HFFc6 (cell line): ENCODE results near the gene SLC12A6. TPM values are rescaled to one million over a fixed set of nuclear protein-coding genes. Genes with fewer than 3 reads are reported as not detected.
A peak's percentile ranks its signal among the peaks of the same experiment; 100 is the strongest.

Source experiments
- DNase-seq: peaks from one replicate; pipeline ENCODE4 v3.0.0-alpha.2; 2018
- H3K27ac Mint-ChIP-seq: 2 replicates; pipeline ENCODE4 v1.8.0; 2020; ENCODE audit warnings: mild to moderate bottlenecking, mixed read lengths
- H3K27me3 Mint-ChIP-seq: 2 replicates; pipeline ENCODE4 v1.8.0; 2021; ENCODE audit warnings: mild to moderate bottlenecking, moderate library complexity, mixed read lengths; ENCODE audit not compliant: insufficient read depth
- H3K36me3 Mint-ChIP-seq: 2 replicates; pipeline ENCODE4 v1.8.0; 2021; ENCODE audit warnings: low read depth, mixed read lengths
- H3K4me1 Mint-ChIP-seq: 2 replicates; pipeline ENCODE4 v1.8.0; 2020; ENCODE audit warnings: low read depth, mixed read lengths
- H3K4me3 Mint-ChIP-seq: 2 replicates; pipeline ENCODE4 v1.8.0; 2020; ENCODE audit warnings: mild to moderate bottlenecking, moderate library complexity, mixed read lengths
- H3K9me3 Mint-ChIP-seq: 2 replicates; pipeline ENCODE4 v1.8.0; 2020; ENCODE audit warnings: mild to moderate bottlenecking, mixed read lengths
- total RNA-seq, 6 experiments: library from RNA; stranded (reverse); fragmentation: NEBNext Ultra II Directional; extraction: Animal tissue kit (Norgen Biotek cat#: 25700); gene quantifications; 2 replicates in 1 of 6; 3 replicates in 5 of 6; pipeline ENCODE4 v1.2.3, GENCODE V29; 2021
- TF ChIP-seq, protein P1 (sequence below): fragments of 200-600 bp; sonication (generic); IDR thresholded peaks from 2 replicates; pipeline ENCODE4 v1.5.0; 2021; ENCODE audit warnings: antibody characterized with exemption, mild to moderate bottlenecking

The SLC12A6 gene
- total RNA-seq, 6 experiments from 2014 or later: 6.5 to 10.7 (median 8.3) TPM

DNA sequence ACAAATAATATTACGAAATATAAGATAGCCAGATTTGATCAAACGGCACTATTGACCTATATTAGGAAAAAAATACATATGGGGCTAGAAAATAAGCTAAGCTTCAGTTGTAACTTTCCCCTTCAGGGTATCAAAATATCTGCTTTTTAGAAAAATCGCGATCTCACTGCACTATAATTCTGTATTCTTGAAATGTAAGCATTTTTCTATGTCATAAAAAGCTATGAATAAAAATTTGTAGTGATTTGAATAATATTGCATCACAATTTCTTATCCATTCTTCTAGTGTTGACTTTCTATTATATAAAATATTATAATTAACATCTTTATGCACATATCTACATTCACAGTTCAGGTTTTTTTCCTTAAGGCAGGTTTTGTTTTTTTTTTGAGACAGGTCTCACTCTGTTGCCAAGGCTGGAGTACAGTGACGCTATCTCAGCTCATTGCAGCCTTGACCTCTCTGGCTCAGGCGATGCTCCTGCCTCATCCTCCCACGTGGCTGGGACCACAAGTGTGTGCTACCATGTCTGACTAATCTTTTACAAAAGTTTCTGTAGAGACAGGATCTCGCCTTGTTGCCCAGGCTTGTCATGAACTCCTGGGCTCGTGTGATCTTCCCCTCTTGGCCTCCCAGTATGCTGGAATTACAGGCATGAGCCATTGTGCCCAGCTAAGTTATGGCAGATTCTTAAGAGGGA is 91.2 kb downstream of the SLC12A6 start:
- Mint-ChIP-seq H3K4me1 (peaks cover 27% of the 10 kb centered on the region), H3K27me3 (0 out of 2 replicates have a peak, but pooled peaks cover 2% of the 10 kb centered on the region), H3K36me3 (peaks cover 14% of the 10 kb centered on the region; the same call in 1 of the 2 replicates), H3K27ac (peak overlapping the region; percentile 76), H3K4me3 (no peak overlapping the region), H3K9me3 (no peaks in the 10 kb centered on the region)
- peak; percentile 45 for DNase-seq
- TF ChIP-seq, protein P1, sequence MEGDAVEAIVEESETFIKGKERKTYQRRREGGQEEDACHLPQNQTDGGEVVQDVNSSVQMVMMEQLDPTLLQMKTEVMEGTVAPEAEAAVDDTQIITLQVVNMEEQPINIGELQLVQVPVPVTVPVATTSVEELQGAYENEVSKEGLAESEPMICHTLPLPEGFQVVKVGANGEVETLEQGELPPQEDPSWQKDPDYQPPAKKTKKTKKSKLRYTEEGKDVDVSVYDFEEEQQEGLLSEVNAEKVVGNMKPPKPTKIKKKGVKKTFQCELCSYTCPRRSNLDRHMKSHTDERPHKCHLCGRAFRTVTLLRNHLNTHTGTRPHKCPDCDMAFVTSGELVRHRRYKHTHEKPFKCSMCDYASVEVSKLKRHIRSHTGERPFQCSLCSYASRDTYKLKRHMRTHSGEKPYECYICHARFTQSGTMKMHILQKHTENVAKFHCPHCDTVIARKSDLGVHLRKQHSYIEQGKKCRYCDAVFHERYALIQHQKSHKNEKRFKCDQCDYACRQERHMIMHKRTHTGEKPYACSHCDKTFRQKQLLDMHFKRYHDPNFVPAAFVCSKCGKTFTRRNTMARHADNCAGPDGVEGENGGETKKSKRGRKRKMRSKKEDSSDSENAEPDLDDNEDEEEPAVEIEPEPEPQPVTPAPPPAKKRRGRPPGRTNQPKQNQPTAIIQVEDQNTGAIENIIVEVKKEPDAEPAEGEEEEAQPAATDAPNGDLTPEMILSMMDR: no peak

DNA sequence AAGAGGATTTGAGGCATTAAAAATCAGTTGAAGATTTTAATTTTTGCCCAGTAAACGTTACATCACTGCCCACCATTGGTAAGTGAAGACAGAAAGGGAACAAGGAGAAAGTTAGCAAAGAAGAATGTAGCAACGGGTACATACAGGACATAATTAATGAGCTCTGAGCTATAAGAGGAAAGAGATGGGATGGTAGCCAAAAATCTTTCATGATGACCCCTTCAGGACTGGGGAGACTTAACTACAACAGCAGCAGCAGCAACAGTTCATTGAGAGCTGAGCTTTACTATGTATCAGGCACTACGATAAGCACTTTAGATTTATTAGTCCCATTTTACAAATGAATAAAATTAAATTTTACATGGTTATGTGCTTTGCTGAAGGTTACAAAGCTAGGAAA is 94.4 kb downstream of the SLC12A6 start:
- Mint-ChIP-seq H3K4me3 (no peak overlapping the region), H3K4me1 (peaks cover 59% of the 10 kb centered on the region), H3K27ac (no peak overlapping the region), H3K9me3 (no peaks in the 10 kb centered on the region), H3K36me3 (0 out of 2 replicates have a peak, but pooled peaks cover 10% of the 10 kb centered on the region), H3K27me3 (no peaks in the 10 kb centered on the region)
- TF ChIP-seq, protein P1: no peak
- DNase-seq: no peak

DNA sequence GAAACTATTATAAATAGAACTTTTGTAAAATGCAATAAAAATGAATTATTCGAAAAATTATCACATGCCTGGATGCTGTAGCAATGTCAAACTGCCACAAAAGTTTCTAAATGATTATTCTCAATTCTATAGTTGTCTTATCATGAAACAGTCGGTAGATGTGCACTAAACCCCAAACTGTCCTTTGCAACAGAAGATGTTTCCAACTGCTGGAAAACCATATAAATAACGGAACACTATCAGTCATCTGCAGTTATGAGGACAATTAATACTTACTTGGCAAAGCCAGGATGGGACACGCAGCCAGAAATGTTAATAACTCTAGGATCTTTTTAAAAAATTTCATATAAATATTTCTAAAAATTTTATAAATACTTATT is 95.3 kb downstream of the SLC12A6 start:
- H3K4me3 Mint-ChIP-seq: no peak overlapping the region
- no peaks in the 10 kb centered on the region for H3K27me3 Mint-ChIP-seq
- peaks cover 58% of the 10 kb centered on the region for H3K4me1 Mint-ChIP-seq
- no peaks in the 10 kb centered on the region for H3K9me3 Mint-ChIP-seq
- H3K36me3 Mint-ChIP-seq: peaks cover 15% of the 10 kb centered on the region; the same call in 1 of the 2 replicates
- no peak for DNase-seq
- TF ChIP-seq, protein P1: no peak
- H3K27ac Mint-ChIP-seq: no peak overlapping the region

DNA sequence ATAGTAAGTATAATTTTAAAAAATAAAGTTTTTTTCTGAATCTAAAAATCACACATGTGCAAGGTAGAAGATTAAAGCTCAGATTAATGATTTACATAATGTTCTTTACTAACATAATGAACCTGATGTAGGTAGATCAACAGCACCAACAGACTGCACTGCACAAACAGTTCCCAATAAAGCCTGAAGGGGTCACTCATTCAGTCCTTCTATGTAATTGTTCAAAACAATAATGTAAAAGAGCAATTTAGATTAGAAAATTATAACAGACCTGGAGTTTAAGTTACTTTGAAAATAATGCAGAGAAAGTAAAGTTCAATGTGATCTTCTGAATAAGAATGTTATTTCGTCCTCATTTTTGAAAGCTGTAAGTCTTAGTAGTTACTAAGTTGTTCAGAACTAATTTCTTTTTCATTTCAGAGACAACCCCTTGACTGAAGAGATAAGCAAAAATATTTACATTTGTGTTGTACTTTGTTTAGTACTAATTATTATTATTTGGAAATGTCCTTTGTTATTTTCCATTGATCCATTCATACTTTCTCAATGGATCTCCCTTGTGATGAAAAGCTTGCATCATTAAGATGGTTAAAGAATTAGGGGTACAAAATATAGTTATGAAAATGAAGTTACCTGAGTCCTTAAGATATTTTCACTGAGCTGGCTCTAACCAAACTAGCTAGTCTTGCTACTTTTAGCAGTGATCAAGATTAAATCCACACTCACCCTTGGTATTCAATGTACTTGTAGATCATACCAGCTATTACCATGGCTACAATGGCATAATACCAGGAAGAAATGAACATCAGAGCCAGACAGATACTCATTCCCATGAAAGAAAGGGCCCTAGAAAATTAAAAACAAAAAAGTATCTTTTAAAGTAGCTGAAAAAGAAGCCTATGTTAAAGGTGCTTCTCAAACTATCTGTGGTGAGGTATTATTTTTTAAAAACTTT is 95.9 kb downstream of the SLC12A6 start:
- DNase-seq: peak; percentile 20
- peaks cover 22% of the 10 kb centered on the region for H3K36me3 Mint-ChIP-seq
- no peaks in the 10 kb centered on the region for H3K9me3 Mint-ChIP-seq
- TF ChIP-seq, protein P1: peak; percentile 88
- no peak overlapping the region for H3K27ac Mint-ChIP-seq
- no peak overlapping the region for H3K4me3 Mint-ChIP-seq
- H3K4me1 Mint-ChIP-seq: peaks cover 54% of the 10 kb centered on the region
- H3K27me3 Mint-ChIP-seq: no peaks in the 10 kb centered on the region

DNA sequence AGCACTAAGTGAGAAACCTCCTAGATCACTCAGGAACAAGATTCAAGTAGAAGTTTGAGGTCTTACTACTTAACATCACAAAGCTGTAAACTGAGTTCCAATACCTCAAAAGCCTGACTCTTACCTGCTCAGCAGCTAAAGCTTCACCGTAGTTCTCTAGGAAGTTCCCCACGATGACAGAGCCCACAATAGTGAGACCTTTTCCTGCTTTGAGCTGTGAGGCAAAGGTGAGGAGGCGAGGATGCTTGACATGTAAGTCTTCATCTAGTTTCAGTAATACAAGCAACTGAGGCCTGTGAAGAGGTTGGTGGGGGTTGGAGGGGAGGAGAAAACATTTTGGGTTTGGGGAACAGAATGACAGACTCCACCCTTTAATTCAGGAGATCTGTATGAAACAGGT is 97.0 kb downstream of the SLC12A6 start:
- H3K4me1 Mint-ChIP-seq: peaks cover 50% of the 10 kb centered on the region
- no peaks in the 10 kb centered on the region for H3K9me3 Mint-ChIP-seq
- H3K4me3 Mint-ChIP-seq: no peak overlapping the region
- no peak overlapping the region; the same call in 1 of the 2 replicates for H3K27ac Mint-ChIP-seq
- no peak for DNase-seq
- H3K27me3 Mint-ChIP-seq: no peaks in the 10 kb centered on the region
- TF ChIP-seq, protein P1: no peak
- peaks cover 29% of the 10 kb centered on the region for H3K36me3 Mint-ChIP-seq
